HepG2 (cell line): Measurements from ENCODE around the gene COL25A1.

ENCODE experiments used
- ATF7 ChIP-seq, 2 experiments: fragments of 450-650 bp in 1 of 2; sonication (generic) in 1 of 2; formaldehyde crosslinking in 1 of 2; IDR thresholded peaks; 2 replicates each; pipeline versions ENCODE4 v1.4.0 to v1.6.1; 2016 to 2020; ENCODE audit warnings: antibody characterized with exemption in 1 of 2, mild to moderate bottlenecking in 1 of 2, missing genetic modification reagents in 1 of 2
- MED1 ChIP-seq: sonication (generic); formaldehyde crosslinking; IDR thresholded peaks from 2 replicates; pipeline ENCODE4 v1.4.0; 2020; ENCODE audit warnings: missing genetic modification reagents
- NR2C2 ChIP-seq: sonication (generic); formaldehyde crosslinking; IDR thresholded peaks from 2 replicates; pipeline ENCODE4 v1.4.0; 2020; ENCODE audit warnings: missing genetic modification reagents, mild to moderate bottlenecking, moderate library complexity, borderline replicate concordance
- ZBTB44 ChIP-seq: sonication (generic); formaldehyde crosslinking; IDR thresholded peaks from 2 replicates; pipeline ENCODE4 v1.4.0; 2020; ENCODE audit warnings: missing genetic modification reagents
- ZNF670 ChIP-seq: sonication (generic); formaldehyde crosslinking; IDR thresholded peaks from 2 replicates; pipeline ENCODE4 v1.8.0; 2022; ENCODE audit warnings: mild to moderate bottlenecking, missing genetic modification reagents, borderline replicate concordance

GRCh38 chr4:109094056-109094455 lies 208.4 kb downstream of the COL25A1 start:
- TF ChIP-seq ZBTB44 (no peak), ZNF670 (CRISPR knock-in tag) (no peak), MED1 (no peak), NR2C2 (CRISPR knock-in tag) (no peak), ATF7 (IDR thresholded peaks at IDR 0.05) (no peak), ATF7 (CRISPR knock-in tag; IDR thresholded peaks at IDR 0.05) (no peak)
